Testis (tissue), 2 donors: Measurements from ENCODE around the gene PLA2G4E.

Source experiments
- POLR2A ChIP-seq: fragments of 450-650 bp; IDR thresholded peaks from one replicate; pipeline ENCODE4 v1.6.1; 2017; ENCODE audit warnings: antibody characterized with exemption, mild to moderate bottlenecking, moderate library complexity
- TF ChIP-seq, protein P1 (sequence below), 3 experiments: fragments of 450-650 bp in 2 of 3; fragments of 200-600 bp in 1 of 3; sonication (generic) in 1 of 3; IDR thresholded peaks; one replicate each; pipeline ENCODE4 v1.5.1; 2016 to 2019; ENCODE audit warnings: antibody characterized with exemption in 3 of 3, mild to moderate bottlenecking in 2 of 3, moderate library complexity in 1 of 3

DNA sequence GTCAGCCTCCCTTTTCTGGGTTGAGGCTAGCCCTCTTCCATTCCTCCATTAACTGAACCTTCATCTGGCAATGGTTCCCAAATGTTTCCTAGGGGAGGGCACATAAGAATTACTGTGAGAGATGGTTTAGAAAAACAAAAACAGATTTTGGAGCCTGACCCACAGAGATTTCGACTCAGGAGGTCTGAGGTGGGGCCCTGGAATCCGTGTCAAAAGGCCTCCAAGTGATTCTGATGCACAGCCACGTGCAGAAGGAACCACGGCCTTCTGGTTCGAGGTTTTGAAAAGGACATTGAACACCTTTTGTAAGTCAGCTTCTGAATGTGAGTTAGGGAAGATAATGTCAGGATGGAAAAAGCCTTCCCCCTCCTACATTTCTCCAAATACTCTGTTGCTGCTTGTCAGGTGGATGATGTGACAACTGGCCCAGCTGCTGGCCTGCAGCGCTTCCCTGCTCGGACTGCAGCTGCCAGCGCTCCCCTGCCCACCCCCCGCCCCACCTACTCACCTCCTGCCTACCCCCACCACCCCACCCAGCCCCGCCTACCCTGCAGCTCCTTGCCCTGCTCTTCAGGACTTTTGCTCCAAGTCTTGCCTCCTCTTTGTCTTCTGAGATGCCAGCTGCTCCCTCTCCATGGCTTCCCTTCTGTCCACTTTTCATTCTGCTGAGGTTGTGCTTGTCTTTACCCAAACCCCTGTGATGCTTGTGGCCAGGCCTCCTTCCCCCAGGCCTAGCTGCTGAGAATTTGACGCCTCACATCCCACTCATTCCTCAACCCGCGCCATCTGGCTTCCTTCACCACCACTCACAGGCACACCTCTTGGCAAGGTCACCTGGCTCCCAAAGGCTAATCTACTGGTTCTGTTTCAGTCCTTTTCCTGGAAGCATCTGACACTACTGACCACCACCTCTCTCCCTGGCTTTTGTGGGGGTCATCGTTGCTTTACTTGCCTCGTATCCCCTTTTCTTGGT is 55.1 kb downstream of the PLA2G4E start:
- no peak for TF ChIP-seq POLR2A
- TF ChIP-seq, protein P1, sequence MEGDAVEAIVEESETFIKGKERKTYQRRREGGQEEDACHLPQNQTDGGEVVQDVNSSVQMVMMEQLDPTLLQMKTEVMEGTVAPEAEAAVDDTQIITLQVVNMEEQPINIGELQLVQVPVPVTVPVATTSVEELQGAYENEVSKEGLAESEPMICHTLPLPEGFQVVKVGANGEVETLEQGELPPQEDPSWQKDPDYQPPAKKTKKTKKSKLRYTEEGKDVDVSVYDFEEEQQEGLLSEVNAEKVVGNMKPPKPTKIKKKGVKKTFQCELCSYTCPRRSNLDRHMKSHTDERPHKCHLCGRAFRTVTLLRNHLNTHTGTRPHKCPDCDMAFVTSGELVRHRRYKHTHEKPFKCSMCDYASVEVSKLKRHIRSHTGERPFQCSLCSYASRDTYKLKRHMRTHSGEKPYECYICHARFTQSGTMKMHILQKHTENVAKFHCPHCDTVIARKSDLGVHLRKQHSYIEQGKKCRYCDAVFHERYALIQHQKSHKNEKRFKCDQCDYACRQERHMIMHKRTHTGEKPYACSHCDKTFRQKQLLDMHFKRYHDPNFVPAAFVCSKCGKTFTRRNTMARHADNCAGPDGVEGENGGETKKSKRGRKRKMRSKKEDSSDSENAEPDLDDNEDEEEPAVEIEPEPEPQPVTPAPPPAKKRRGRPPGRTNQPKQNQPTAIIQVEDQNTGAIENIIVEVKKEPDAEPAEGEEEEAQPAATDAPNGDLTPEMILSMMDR (IDR thresholded peaks at IDR 0.05), result no peak
